Tibial nerve (tissue), 4 donors: ENCODE measurements around the gene GNGT1. TPM values are rescaled to one million over a fixed set of nuclear protein-coding genes. Genes with fewer than 3 reads are reported as not detected.

Experiments
- DNase-seq, 2 donors: peaks; one replicate each; pipeline ENCODE4 v3.0.0-alpha.2; 2019; ENCODE audit warnings: low spot score in 2 of 2
- H3K27ac ChIP-seq, 4 donors: fragments of 200-600 bp; sonication (generic) in 3 of 4; one replicate each; pipeline ENCODE4 v1.5.1; 2017 to 2019; ENCODE audit warnings: mild to moderate bottlenecking in 1 of 4
- H3K27me3 ChIP-seq, 2 donors: fragments of 200-600 bp; sonication (generic) in 1 of 2; one replicate each; pipeline versions ENCODE4 v1.5.1 to v1.6.0; 2017 to 2019
- H3K36me3 ChIP-seq, 3 donors: fragments of 200-600 bp; sonication (generic); one replicate each; pipeline ENCODE4 v1.5.1; 2018 to 2019
- H3K4me1 ChIP-seq, 4 donors: fragments of 200-600 bp; sonication (generic) in 3 of 4; one replicate each; pipeline ENCODE4 v1.5.1; 2017 to 2019
- H3K4me3 ChIP-seq, 4 donors: fragments of 200-600 bp; sonication (generic) in 3 of 4; one replicate each; pipeline ENCODE4 v1.5.1; 2017 to 2019; ENCODE audit warnings: mild to moderate bottlenecking in 1 of 4, moderate library complexity in 1 of 4
- H3K9me3 ChIP-seq, 4 donors: fragments of 200-600 bp; sonication (generic) in 3 of 4; one replicate each; pipeline ENCODE4 v1.5.1; 2017 to 2019
- CTCF ChIP-seq, 5 experiments: fragments of 200-600 bp in 3 of 5; fragments of 450-650 bp in 2 of 5; sonication (generic) in 3 of 5; IDR thresholded peaks; one replicate each; pipeline ENCODE4 v1.5.1; 2016 to 2019; ENCODE audit warnings: antibody characterized with exemption in 5 of 5, mild to moderate bottlenecking in 3 of 5, moderate library complexity in 2 of 5
- EP300 ChIP-seq, 2 donors: sonication (generic); formaldehyde crosslinking; IDR thresholded peaks; one replicate each; pipeline ENCODE4 v1.6.1; 2017; ENCODE audit warnings: antibody characterized with exemption in 2 of 2, mild to moderate bottlenecking in 1 of 2
- POLR2A ChIP-seq, 2 donors: fragments of 450-650 bp; IDR thresholded peaks; one replicate each; pipeline ENCODE4 v1.6.1; 2017; ENCODE audit warnings: antibody characterized with exemption in 2 of 2, mild to moderate bottlenecking in 2 of 2, moderate library complexity in 2 of 2
- WGBS, 2 donors: methylation state at CpG; one replicate each; pipeline ENCODE4 v1.1.5; 2018; 5-methylcytosine and 5-hydroxymethylcytosine counted together
- total RNA-seq, 4 donors: library from RNA; depleted of rRNA; stranded (reverse); fragments of >200 nt; gene quantifications; one replicate each; pipeline ENCODE4 v1.1.0, GENCODE V29; 2016

GNGT1 gene
- total RNA-seq, 4 donors from 2014 or later = not detected

GRCh38 chr7:93866886-93867285 is 39.5 kb upstream of the GNGT1 start:
- no peak for DNase-seq
- H3K4me1 ChIP-seq = no peaks in the 10 kb centered on the region
- 87 to 88% methylated on average over 3 of the region's 3 CpGs for WGBS, 2 donors
- no peaks in the 10 kb centered on the region for H3K27me3 ChIP-seq
- no peaks in the 10 kb centered on the region for H3K9me3 ChIP-seq
- H3K36me3 ChIP-seq = no peaks in the 10 kb centered on the region
- no peak overlapping the region for H3K4me3 ChIP-seq
- H3K27ac ChIP-seq = no peak overlapping the region
- TF ChIP-seq CTCF (IDR thresholded peaks at IDR 0.05) (no peak), EP300 (IDR thresholded peaks at IDR 0.05) (no peak), POLR2A (IDR thresholded peaks at IDR 0.05) (no peak)

GRCh38 chr7:93873998-93874574 is 32.3 kb upstream of the GNGT1 start:
- H3K27me3 ChIP-seq = no peaks in the 10 kb centered on the region
- DNase-seq = no peak
- peaks cover 0 to 5% (median 0%) of the 10 kb centered on the region in 4 donors for H3K9me3 ChIP-seq
- 48 to 83% methylated on average over 1 of the region's 1 CpG for WGBS, 2 donors
- no peak overlapping the region for H3K27ac ChIP-seq
- TF ChIP-seq EP300 (IDR thresholded peaks at IDR 0.05) (no peak), POLR2A (IDR thresholded peaks at IDR 0.05) (no peak), CTCF (IDR thresholded peaks at IDR 0.05) (no peak)
- no peaks in the 10 kb centered on the region for H3K4me1 ChIP-seq
- H3K36me3 ChIP-seq = no peaks in the 10 kb centered on the region
- no peak overlapping the region for H3K4me3 ChIP-seq

- no peak overlapping the region for H3K27ac ChIP-seq
- H3K4me1 ChIP-seq = no peaks in the 10 kb centered on the region
- DNase-seq = no peak
- no peak overlapping the region for H3K4me3 ChIP-seq
- TF ChIP-seq EP300 (IDR thresholded peaks at IDR 0.05) (no peak), POLR2A (IDR thresholded peaks at IDR 0.05) (no peak), CTCF (IDR thresholded peaks at IDR 0.05) (no peak)
- no peaks in the 10 kb centered on the region for H3K36me3 ChIP-seq
- peaks cover 0 to 9% (median 4%) of the 10 kb centered on the region in 4 donors for H3K9me3 ChIP-seq
- WGBS, 2 donors = 84% methylated on average over 3 of the region's 3 CpGs
- no peaks in the 10 kb centered on the region for H3K27me3 ChIP-seq
Measured at GRCh38 chr7:93877742-93878141, 28.6 kb upstream of the GNGT1 start.

GRCh38 chr7:93879356-93879755 is 27.0 kb upstream of the GNGT1 start:
- Histone ChIP-seq H3K36me3 (no peaks in the 10 kb centered on the region), H3K9me3 (peaks cover 0 to 9% (median 4%) of the 10 kb centered on the region in 4 donors), H3K27ac (no peak overlapping the region), H3K4me1 (no peaks in the 10 kb centered on the region), H3K27me3 (no peaks in the 10 kb centered on the region), H3K4me3 (no peak overlapping the region)
- TF ChIP-seq POLR2A (IDR thresholded peaks at IDR 0.05) (no peak), CTCF (IDR thresholded peaks at IDR 0.05) (no peak), EP300 (IDR thresholded peaks at IDR 0.05) (no peak)
- no peak for DNase-seq

GRCh38 chr7:93882468-93882867 is 23.9 kb upstream of the GNGT1 start:
- TF ChIP-seq EP300 (IDR thresholded peaks at IDR 0.05) = no peak
- TF ChIP-seq CTCF (IDR thresholded peaks at IDR 0.05) = no peak
- no peak for TF ChIP-seq POLR2A (IDR thresholded peaks at IDR 0.05)
- Histone ChIP-seq H3K9me3 (peaks cover 0 to 9% (median 4%) of the 10 kb centered on the region in 4 donors), H3K27me3 (no peaks in the 10 kb centered on the region), H3K4me1 (no peaks in the 10 kb centered on the region), H3K4me3 (no peak overlapping the region), H3K36me3 (no peaks in the 10 kb centered on the region), H3K27ac (no peak overlapping the region)
- DNase-seq = no peak
